GM19455 (cell line): ENCODE data around the gene ECEL1.
"Not testable (repeated sequence)": the region's sequence is repeated elsewhere in the genome, so short reads cannot be mapped to it uniquely, and the experiment has no call there.

ENCODE experiments used
- ATAC-seq: cut with Tn5 transposase; IDR thresholded peaks from one replicate; pipeline ENCODE4 v1.9.1; 2021; ENCODE audit not compliant: unreplicated experiment

The ECEL1 gene

GRCh38 chr2:232487385-232488096 is at the start of gene ECEL1:
ECEL1 (minus strand) TSS chr2:232487834; CDS start chr2:232486653, 1,181 bp downstream.
- no peak for ATAC-seq

GRCh38 chr2:232537079-232537478 is 49.4 kb upstream of the ECEL1 start:
- ATAC-seq, result no peak

- no peak for ATAC-seq
Observed at GRCh38 chr2:232535761-232536530, 48.3 kb upstream of the ECEL1 start.

GRCh38 chr2:232534940-232535651 is 47.5 kb upstream of the ECEL1 start:
- ATAC-seq, result no peak

GRCh38 chr2:232533944-232534710 is 46.5 kb upstream of the ECEL1 start:
- ATAC-seq, result no peak

- not testable (repeated sequence) for ATAC-seq
Observed at GRCh38 chr2:232532821-232533220, 45.2 kb upstream of the ECEL1 start.

- ATAC-seq, result no peak
Observed at GRCh38 chr2:232532419-232532818, 44.8 kb upstream of the ECEL1 start.

- ATAC-seq, result no peak
Observed at GRCh38 chr2:232530626-232531260, 43.1 kb upstream of the ECEL1 start.

- no peak for ATAC-seq
Observed at GRCh38 chr2:232529806-232530547, 42.3 kb upstream of the ECEL1 start.

- no peak for ATAC-seq
Observed at GRCh38 chr2:232528746-232529460, 41.3 kb upstream of the ECEL1 start.

GRCh38 chr2:232527905-232528470 is 40.4 kb upstream of the ECEL1 start:
- ATAC-seq, result no peak

GRCh38 chr2:232526372-232526941 is 38.8 kb upstream of the ECEL1 start:
- no peak for ATAC-seq

- no peak for ATAC-seq
Observed at GRCh38 chr2:232525791-232526371, 38.2 kb upstream of the ECEL1 start, which contains the start of gene CHRND. CHRND (plus strand) TSS chr2:232526160; CDS start chr2:232526216, 56 bp downstream.

- no peak for ATAC-seq
Observed at GRCh38 chr2:232525199-232525598, 37.6 kb upstream of the ECEL1 start.

- ATAC-seq, result no peak
Observed at GRCh38 chr2:232524771-232525170, 37.1 kb upstream of the ECEL1 start.

- ATAC-seq, result no peak
Observed at GRCh38 chr2:232523682-232524597, 36.3 kb upstream of the ECEL1 start.

- ATAC-seq, result no peak
Observed at GRCh38 chr2:232523402-232523681, 35.7 kb upstream of the ECEL1 start.
